Stimulated activated CD8-positive, alpha-beta memory T cell treated with anti-CD3 and anti-CD28 coated beads, Interleukin-12 subunit alpha, Interleukin-12 subunit beta, amount 100 ng/mL, for 1 hour (primary cell): Measurements from ENCODE around the gene ORM1.

Source experiments
- DNase-seq: peaks from one replicate; pipeline ENCODE4 v3.0.0-alpha.2; 2020; ENCODE audit warnings: low read depth

Gene ORM1

GRCh38 chr9:114366334-114367128, 43.6 kb downstream of the ORM1 start:
- DNase-seq: no peak

- no peak for DNase-seq
Measured at GRCh38 chr9:114367366-114367765, 44.5 kb downstream of the ORM1 start.

- DNase-seq: no peak
Measured at GRCh38 chr9:114367772-114368569, 45.1 kb downstream of the ORM1 start.

- DNase-seq: no peak
Measured at GRCh38 chr9:114369216-114370130, 46.6 kb downstream of the ORM1 start.

GRCh38 chr9:114370251-114370967, 47.5 kb downstream of the ORM1 start:
- DNase-seq: no peak

- no peak for DNase-seq
Measured at GRCh38 chr9:114370968-114371320, 48.0 kb downstream of the ORM1 start.

GRCh38 chr9:114371343-114371944, 48.5 kb downstream of the ORM1 start:
- DNase-seq: no peak

- DNase-seq: no peak
Measured at GRCh38 chr9:114371973-114372917, 49.3 kb downstream of the ORM1 start.

- DNase-seq: peak; percentile 61
Measured at GRCh38 chr9:114372921-114373448, 50.1 kb downstream of the ORM1 start.

GRCh38 chr9:114373960-114374730, 51.2 kb downstream of the ORM1 start:
- DNase-seq: no peak

- no peak for DNase-seq
Measured at GRCh38 chr9:114374936-114375335, 52.0 kb downstream of the ORM1 start.

- no peak for DNase-seq
Measured at GRCh38 chr9:114375386-114376175, 52.7 kb downstream of the ORM1 start.
